Right ventricle myocardium inferior (tissue), 1 donor: ENCODE data around the gene ARID2. TPM values are rescaled to one million over a fixed set of nuclear protein-coding genes. Genes with fewer than 3 reads are reported as not detected.

ENCODE experiments used
- ATAC-seq: fragments of 200-7000 bp; cut with Tn5 transposase; one replicate; pipeline ENCODE4 v1.9.1; 2020; ENCODE audit warnings: mild to moderate bottlenecking, moderate library complexity
- DNase-seq: peaks from one replicate; pipeline ENCODE4 v3.0.0; 2021; ENCODE audit errors: missing footprints
- intact Hi-C: fragments of 100-400 bp; cut with DNase I; formaldehyde crosslinking; loops from one replicate; pipeline ENCODE4 v1.11.0; 2022
- total RNA-seq: library from RNA; stranded (reverse); fragmentation: NEBNext Ultra II Directional; extraction: Animal tissue kit (Norgen Biotek cat#: 25700); gene quantifications from one replicate; pipeline ENCODE4 v1.2.1, GENCODE V29; 2021
- donor health status: DM: no; HTN: yes; CAD: no; lungs with severe emphysema.

The ARID2 gene
- total RNA-seq, 1 donor from 2014 or later = 11.9 TPM

DNA sequence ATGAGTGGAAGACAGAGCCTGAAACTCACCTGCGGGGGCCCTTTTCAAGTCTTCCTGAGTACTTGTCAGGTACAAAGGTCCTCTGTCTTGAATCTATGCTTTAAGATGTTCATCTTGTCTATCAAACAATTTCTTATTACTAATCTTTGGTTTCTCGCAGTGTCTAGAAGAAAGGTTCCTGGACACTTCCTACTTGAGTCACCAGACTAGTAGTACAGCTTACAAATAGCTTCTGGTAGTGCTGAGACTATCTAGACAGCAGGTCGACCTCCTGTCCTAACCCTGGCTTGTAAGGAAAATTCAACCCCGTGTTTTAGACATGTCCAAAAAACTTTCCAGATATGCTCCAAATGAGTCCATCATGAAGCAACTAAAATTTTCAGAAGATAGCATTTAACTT, 11.2 kb upstream of the ARID2 start:
- no peak for DNase-seq
- intact Hi-C loops = no loop called here
- no peak for ATAC-seq

DNA sequence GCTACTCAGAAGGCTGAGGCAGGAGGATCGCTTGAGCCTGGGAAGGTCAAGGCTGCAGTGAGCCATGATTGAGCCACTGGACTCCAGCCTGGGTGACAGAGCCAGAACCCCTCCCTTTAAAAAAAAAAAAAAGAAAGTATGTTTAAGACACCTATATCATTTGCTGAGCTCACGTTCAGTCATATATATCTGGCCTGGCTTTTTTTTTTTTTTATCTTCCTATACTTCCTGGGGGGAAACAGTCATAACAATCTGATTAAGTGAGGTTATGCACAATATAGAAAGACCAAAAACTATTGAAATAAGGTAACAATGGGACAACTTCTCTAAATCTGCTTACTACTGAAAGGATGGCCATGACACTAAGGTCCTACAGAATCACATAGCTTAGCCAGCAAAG, 9.4 kb upstream of the ARID2 start:
- DNase-seq (no peak), ATAC-seq (no peak)
- intact Hi-C loops = no loop called here

- DNase-seq (no peak), ATAC-seq (no peak)
- intact Hi-C loops = no loop called here
Measured at GRCh38 chr12:45721369-45721768, 8.1 kb upstream of the ARID2 start.

DNA sequence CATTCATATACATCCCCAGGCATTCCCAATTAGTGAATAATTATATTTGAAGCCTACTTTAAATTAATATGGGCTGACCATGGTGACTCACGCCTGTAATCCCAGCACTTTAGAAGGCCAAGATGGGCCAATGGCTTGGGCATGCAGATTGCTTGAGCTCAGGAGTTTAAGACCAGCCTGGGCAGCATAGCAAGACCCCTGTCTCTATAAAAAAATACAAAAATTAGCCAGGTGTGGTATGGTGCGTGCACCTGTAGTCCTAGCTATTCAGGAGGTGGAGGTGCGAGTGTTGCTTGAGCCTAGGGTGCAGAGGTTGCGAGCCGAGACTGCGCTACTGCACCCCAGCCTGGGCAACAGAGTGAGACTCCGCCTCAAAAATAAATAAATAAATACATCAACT, 7.6 kb upstream of the ARID2 start:
- ATAC-seq (no peak), DNase-seq (no peak)
- intact Hi-C loops = no loop called here

- no peak for DNase-seq
- intact Hi-C loops = loop anchor here (5.0 kb wide), 4 partner anchors 54 to 554 kb away; partner anchors contain the start of gene ANO6
- no peak for ATAC-seq
Measured at GRCh38 chr12:45725631-45726602, 3.6 kb upstream of the ARID2 start.

DNA sequence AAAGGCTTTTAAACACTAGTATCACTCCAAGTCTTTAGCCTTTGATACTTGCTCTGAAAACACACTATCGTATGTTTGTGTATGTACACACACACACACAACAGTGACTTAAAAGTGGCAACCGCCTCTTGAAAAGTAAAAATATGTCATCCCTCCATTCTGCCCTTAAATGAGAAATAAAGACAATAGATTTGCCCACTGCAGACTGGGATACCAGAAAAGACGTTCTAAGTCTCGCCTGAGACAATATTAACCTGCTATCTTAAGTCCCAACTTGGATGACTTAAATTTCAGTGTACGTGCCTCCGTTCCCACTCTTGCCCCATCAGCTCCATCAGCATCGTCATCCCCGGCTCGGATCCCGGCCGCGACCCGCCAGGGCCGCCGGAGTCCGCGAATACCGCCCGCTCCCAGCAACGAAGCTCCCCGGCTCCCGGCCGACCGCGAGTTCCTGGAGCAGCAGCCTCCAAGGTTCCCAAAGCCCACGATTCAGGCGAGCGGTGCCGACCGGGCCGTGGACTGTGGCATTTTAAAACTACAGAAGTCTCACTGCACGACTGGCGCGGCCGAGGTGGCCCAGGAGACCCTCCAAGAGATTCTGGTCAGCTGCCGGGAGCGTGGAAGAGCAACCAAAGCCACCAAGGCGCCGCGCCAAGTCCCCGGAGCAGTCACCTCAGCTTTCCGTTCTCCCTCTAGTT, 2.8 kb upstream of the ARID2 start:
- intact Hi-C loops = loop anchor here (5.0 kb wide), 4 partner anchors 54 to 554 kb away; partner anchors contain the start of gene ANO6
- DNase-seq (peak; percentile 76), ATAC-seq (no peak)

DNA sequence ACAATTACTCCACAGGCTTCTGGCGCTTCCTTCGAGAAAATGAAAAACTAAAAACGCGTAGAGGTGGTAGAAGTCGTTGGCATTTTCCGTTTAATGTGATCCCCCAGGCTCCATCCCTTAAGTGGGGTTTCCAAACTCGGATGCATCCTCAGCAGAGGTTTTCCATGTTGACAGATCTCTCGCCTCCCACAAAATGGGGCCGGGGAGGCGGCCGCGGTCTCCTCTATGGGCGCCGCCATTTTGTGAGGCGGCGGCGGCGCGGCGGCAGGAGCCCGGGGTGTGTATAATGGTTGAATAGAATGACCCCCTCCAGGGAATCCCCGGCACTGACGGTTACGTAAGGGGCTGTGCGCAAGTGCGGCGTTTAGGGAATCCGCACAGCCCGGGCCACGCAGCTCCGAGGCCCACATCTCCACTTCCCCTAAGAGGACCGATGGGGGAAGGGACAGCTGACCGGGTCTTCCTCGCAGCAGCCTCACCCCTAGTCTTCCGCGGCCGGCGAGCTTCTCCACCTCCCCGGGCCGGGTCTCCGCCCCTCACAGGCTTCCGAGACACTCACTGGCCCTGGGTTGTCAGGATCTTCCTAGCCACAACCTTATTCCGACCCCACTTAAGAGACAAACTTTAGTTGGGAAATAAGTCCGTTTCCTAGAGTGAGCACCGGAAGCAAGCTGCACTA, 2.1 kb upstream of the ARID2 start:
- intact Hi-C loops = loop anchor here (5.0 kb wide), 4 partner anchors 55 to 555 kb away; partner anchors contain the start of gene ANO6
- peak; percentile 97 for DNase-seq

DNA sequence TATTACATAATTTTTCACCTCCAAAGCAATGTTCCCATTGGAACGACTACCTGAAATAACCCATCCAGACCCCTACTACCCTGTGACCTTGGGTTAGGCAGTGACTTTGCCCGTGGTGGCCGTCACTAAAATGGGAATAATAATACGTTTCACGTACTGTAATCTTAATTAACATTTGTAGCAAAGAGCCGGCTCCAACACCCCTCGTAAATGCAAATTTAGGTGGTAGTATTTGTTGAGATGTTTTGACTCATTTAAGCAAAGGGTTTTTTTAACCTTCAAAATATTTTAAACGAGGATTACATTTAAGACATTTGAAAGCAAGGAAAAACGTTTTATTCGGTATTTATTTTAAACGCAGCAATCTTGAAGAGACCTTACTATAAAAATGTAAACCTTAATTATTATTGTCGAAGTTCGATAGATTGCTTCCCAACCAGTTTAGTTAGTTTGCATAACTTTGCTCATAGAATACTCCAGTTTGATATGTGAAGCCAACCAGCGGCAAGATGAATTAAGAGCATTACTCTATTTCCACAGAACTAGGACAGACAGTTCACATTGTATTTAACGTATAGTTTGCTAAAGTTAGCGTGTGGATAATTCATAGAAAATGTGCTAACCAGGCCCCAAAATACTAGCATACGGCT, 1.4 kb upstream of the ARID2 start:
- ATAC-seq = no peak
- intact Hi-C loops = loop anchor here (5.0 kb wide), 4 partner anchors 56 to 556 kb away; partner anchors contain the start of gene ANO6
- no peak for DNase-seq

More for the DNA sequence above, 2.1 kb upstream of the ARID2 start:
- peak; percentile 86 for ATAC-seq

- ATAC-seq (peak; percentile 87), DNase-seq (peak; percentile 98)
- intact Hi-C loops = loop anchor here (1.0 to 5.0 kb wide), 5 partner anchors 56 to 556 kb away; partner anchors contain the start of genes ANO6 and SCAF11
Measured at GRCh38 chr12:45728630-45729232, 775 bp upstream of the ARID2 start.

DNA sequence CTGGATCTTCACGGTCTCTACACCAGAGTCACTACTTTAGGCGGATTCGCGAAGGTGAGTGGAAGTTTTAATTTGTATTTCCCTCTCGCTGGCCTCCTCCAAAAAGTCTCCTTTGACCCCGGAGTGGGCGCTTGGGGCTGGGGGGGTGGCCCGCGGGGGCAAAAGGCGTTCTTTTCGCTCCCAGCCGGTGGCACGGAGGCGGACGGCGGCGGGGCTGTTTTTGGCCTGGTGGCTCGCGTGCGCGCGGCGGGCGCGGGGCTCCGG, 510 bp downstream of the ARID2 start:
- DNase-seq (peak; percentile 81), ATAC-seq (no peak)
- intact Hi-C loops = no loop called here

GRCh38 chr12:45730348-45731189, 1.1 kb downstream of the ARID2 start:
- no peak for DNase-seq
- no peak for ATAC-seq
- intact Hi-C loops = no loop called here

- ATAC-seq = no peak
- intact Hi-C loops = no loop called here
- DNase-seq = no peak
Measured at GRCh38 chr12:45731190-45731775, 1.8 kb downstream of the ARID2 start.

- no peak for ATAC-seq
- intact Hi-C loops = no loop called here
Measured at GRCh38 chr12:45732250-45732649, 2.7 kb downstream of the ARID2 start.

DNA sequence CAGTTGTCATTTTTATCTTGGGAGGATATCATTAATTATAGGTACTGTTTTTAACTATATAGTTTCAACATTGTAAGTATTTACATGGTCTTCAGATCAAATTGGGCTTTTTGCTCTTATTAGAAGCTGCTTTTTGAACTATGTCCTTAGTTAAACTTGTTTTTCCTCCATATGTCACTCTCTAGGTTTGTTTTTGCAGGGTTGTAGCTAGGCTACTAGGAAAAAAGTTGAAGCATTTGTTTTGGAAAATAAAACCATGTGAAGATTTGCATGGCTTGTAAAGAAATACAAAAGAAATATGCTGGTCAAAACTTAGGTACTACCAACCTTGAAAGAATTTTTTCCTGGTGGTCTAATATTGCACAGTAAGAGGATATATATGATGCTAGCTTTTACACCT, 3.4 kb downstream of the ARID2 start:
- no peak for DNase-seq
- no peak for ATAC-seq
- intact Hi-C loops = no loop called here

More at GRCh38 chr12:45732250-45732649, 2.7 kb downstream of the ARID2 start:
- DNase-seq = no peak

DNA sequence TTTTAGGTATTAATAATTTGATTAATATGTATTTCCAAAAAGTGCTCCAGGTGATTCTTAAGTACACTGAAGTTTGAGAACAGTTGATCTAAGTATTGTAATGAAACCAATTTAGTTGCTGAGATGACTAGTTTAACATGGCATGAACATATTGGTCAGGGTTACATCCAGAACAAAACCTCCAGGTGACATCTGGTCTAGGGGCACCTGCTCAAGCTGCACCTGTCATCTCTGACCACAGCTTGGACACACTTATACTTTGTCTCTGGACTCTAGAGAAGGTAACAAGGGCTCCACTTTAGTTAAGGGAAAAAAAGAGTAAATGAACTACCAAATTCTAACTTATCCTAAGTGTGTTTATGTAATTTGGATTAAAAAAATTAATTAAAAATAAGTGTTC, 8.1 kb downstream of the ARID2 start:
- DNase-seq (no peak), ATAC-seq (no peak)
- intact Hi-C loops = no loop called here

DNA sequence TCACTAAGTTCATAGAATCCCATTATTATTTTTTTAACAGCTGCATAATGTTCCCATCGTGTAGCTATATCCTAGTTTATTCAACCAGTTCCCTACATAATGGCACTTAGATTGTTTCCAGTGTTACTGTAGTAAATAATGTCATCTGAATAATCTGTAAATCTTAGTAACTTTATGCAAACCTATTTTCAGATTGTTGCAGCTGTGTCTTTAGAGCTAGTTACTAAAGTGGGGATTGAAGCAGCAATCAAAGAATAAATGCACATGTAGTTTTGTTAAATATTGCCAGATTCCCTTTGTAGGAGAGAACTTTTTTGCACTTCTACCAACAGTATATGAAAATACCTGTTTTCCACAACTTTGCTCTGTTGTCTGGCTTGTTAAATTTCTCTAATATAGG, 13.1 kb downstream of the ARID2 start:
- DNase-seq = no peak
- ATAC-seq = no peak
- intact Hi-C loops = no loop called here

DNA sequence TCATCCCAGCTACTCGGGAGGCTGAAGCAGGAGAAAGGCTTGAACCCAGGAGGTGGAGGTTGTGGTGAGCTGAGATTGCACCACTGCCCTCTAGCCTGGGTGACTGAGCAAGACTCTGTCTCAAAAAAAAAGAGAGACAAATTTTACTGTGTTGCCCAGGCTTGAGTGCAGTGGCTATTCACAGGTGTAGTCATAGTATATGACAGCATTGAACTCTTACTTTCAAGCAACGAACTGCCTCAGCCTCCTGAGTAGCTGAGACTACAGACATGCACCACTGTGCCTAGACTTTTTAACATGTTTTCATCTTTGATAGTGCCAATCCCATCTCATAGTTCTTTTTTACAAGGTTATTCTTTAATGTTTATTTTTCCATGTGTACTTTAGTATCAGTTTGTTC, 13.7 kb downstream of the ARID2 start:
- DNase-seq (no peak), ATAC-seq (no peak)
- intact Hi-C loops = no loop called here
